Measurements from ENCODE around the gene PTH1R.

PTH1R gene

GRCh38 chr3:46860810-46861604 is 16.5 kb upstream of the PTH1R start:
- TF ChIP-seq CTCF (IDR thresholded peaks at IDR 0.05; ENCODE audit: borderline replicate concordance, insufficient read depth, low read depth, low read length) = no peak
- no peak overlapping the region for H3K4me3 ChIP-seq (ENCODE audit: low read depth, low read length)

GRCh38 chr3:46861605-46862368 is 15.7 kb upstream of the PTH1R start:
- no peak for TF ChIP-seq CTCF (IDR thresholded peaks at IDR 0.05; ENCODE audit: borderline replicate concordance, insufficient read depth, low read depth, low read length)
- no peak overlapping the region for H3K4me3 ChIP-seq (ENCODE audit: low read depth, low read length)

GRCh38 chr3:46862369-46863025 is 15.0 kb upstream of the PTH1R start:
- no peak overlapping the region for H3K4me3 ChIP-seq (ENCODE audit: low read depth, low read length)
- TF ChIP-seq CTCF (IDR thresholded peaks at IDR 0.05; ENCODE audit: borderline replicate concordance, insufficient read depth, low read depth, low read length) = no peak

- H3K4me3 ChIP-seq (ENCODE audit: low read depth, low read length) = no peak within 1 kb of the TSS
- TF ChIP-seq CTCF (IDR thresholded peaks at IDR 0.05; ENCODE audit: borderline replicate concordance, insufficient read depth, low read depth, low read length) = no peak
Observed at GRCh38 chr3:46863261-46863782, 14.2 kb upstream of the PTH1R start, which contains the start of gene MYL3. TSS of gene MYL3 (minus strand) at chr3:46863444. CDS start at chr3:46863390, 54 bp downstream.

GRCh38 chr3:46864061-46864881 is 13.2 kb upstream of the PTH1R start:
- H3K4me3 ChIP-seq (ENCODE audit: low read depth, low read length) = no peak overlapping the region
- no peak for TF ChIP-seq CTCF (IDR thresholded peaks at IDR 0.05; ENCODE audit: borderline replicate concordance, insufficient read depth, low read depth, low read length)

- TF ChIP-seq CTCF (IDR thresholded peaks at IDR 0.05; ENCODE audit: borderline replicate concordance, insufficient read depth, low read depth, low read length) = no peak
- no peak overlapping the region for H3K4me3 ChIP-seq (ENCODE audit: low read depth, low read length)
Observed at GRCh38 chr3:46865031-46865507, 12.5 kb upstream of the PTH1R start.
